Esophagus squamous epithelium (tissue), 4 donors: ENCODE results near the gene HNRNPAB.

Experiments used
- CTCF ChIP-seq, 6 experiments: fragments of 450-650 bp in 4 of 6; fragments of 200-600 bp in 2 of 6; sonication (generic) in 2 of 6; IDR thresholded peaks; one replicate each; pipeline ENCODE4 v1.5.1; 2016 to 2019; ENCODE audit warnings: antibody characterized with exemption in 6 of 6, mild to moderate bottlenecking in 4 of 6, moderate library complexity in 4 of 6
- POLR2A ChIP-seq, 4 donors: fragments of 450-650 bp; IDR thresholded peaks; one replicate each; pipeline ENCODE4 v1.6.1; 2017; ENCODE audit warnings: antibody characterized with exemption in 4 of 4, mild to moderate bottlenecking in 4 of 4, moderate library complexity in 3 of 4

GRCh38 chr5:178209334-178210072 lies 5.2 kb downstream of the HNRNPAB start:
- TF ChIP-seq POLR2A (IDR thresholded peaks at IDR 0.05) (no peak), CTCF (IDR thresholded peaks at IDR 0.05) (no peak)
